NT2/D1 (cell line): Measurements from ENCODE around the gene MYL4.
"Not testable (repeated sequence)": the region's sequence is repeated elsewhere in the genome, so short reads cannot be mapped to it uniquely, and the experiment has no call there.

ENCODE experiments used
- DNase-seq: peaks from one replicate; pipeline ENCODE4 v3.0.0-alpha.2; 2011; ENCODE audit warnings: low read depth, low spot score
- H3K27me3 ChIP-seq: 2 replicates; pipeline ENCODE4 v1.6.0; 2011; ENCODE audit warnings: mild to moderate bottlenecking; ENCODE audit not compliant: insufficient read length, insufficient read depth
- H3K36me3 ChIP-seq: 2 replicates; pipeline ENCODE4 v1.6.1; 2011; ENCODE audit warnings: mild to moderate bottlenecking, low read length, mixed read lengths; ENCODE audit not compliant: insufficient read depth, insufficient read length
- H3K4me1 ChIP-seq: 2 replicates; pipeline ENCODE4 v1.5.1; 2011; ENCODE audit not compliant: insufficient read depth, insufficient read length
- H3K4me3 ChIP-seq: 2 replicates; pipeline ENCODE4 v1.5.1; 2011; ENCODE audit warnings: low read depth; ENCODE audit not compliant: insufficient read length
- H3K9ac ChIP-seq: 2 replicates; pipeline ENCODE4 v1.6.0; 2011; ENCODE audit warnings: low read depth; ENCODE audit not compliant: insufficient read length
- H3K9me3 ChIP-seq: 2 replicates; pipeline ENCODE4 v1.5.1; 2011; ENCODE audit warnings: mild to moderate bottlenecking, low read length; ENCODE audit not compliant: insufficient read depth
- SUZ12 ChIP-seq: IDR thresholded peaks from 2 replicates; pipeline ENCODE4 v1.6.1; 2011; ENCODE audit not compliant: insufficient read length, insufficient read depth; ENCODE audit errors: extremely low read depth
- YY1 ChIP-seq: IDR thresholded peaks from 2 replicates; pipeline ENCODE4 v1.6.1; 2011; ENCODE audit not compliant: insufficient read length, insufficient read depth
- ZNF274 ChIP-seq: IDR thresholded peaks from 2 replicates; pipeline ENCODE4 v1.6.1; 2011; ENCODE audit warnings: mild to moderate bottlenecking, low read depth, low read length

MYL4 gene

GRCh38 chr17:47262586-47262985 lies 53.4 kb downstream of the MYL4 start:
- no peaks in the 10 kb centered on the region for H3K9me3 ChIP-seq
- H3K9ac ChIP-seq = no peak overlapping the region
- DNase-seq = no peak
- TF ChIP-seq YY1 (no peak), SUZ12 (no peak), ZNF274 (no peak)
- H3K27me3 ChIP-seq = no peaks in the 10 kb centered on the region
- no peak overlapping the region for H3K4me3 ChIP-seq
- peaks cover 2% of the 10 kb centered on the region for H3K4me1 ChIP-seq
- H3K36me3 ChIP-seq = no peaks in the 10 kb centered on the region

DNA sequence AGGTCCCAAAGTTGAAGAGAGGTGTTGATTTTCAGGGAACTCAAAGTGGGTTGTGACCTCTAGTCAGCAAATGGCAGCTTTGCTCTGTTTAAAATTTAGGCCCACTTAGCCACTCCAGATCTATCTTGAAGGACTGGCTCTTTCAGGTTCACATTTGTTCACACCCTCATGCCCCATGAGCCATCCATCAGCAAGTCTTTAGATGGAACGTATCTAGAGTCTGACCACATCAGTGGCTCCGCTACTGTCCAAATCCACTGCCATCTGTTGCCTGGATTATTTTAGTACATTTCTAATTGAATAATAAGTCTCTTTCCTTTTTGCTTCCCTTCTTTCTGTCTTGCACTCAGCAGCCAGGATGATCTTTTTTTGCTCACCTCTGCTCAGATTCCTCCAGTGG lies 55.0 kb downstream of the MYL4 start:
- Histone ChIP-seq H3K9ac (no peak overlapping the region), H3K4me1 (no peaks in the 10 kb centered on the region), H3K9me3 (peaks cover 8% of the 10 kb centered on the region; the same call in 1 of the 2 replicates), H3K4me3 (no peak overlapping the region), H3K27me3 (no peaks in the 10 kb centered on the region), H3K36me3 (no peaks in the 10 kb centered on the region)
- DNase-seq = no peak
- TF ChIP-seq YY1 = no peak
- no peak for TF ChIP-seq SUZ12
- TF ChIP-seq ZNF274 = no peak

- Histone ChIP-seq H3K9ac (no peak overlapping the region), H3K36me3 (no peaks in the 10 kb centered on the region), H3K27me3 (no peaks in the 10 kb centered on the region), H3K9me3 (peaks cover 18% of the 10 kb centered on the region; the same call in 1 of the 2 replicates), H3K4me3 (no peak overlapping the region), H3K4me1 (no peaks in the 10 kb centered on the region)
- no peak for DNase-seq
- TF ChIP-seq YY1 = no peak
Observed at GRCh38 chr17:47265983-47266541, 56.9 kb downstream of the MYL4 start.

GRCh38 chr17:47266782-47267181 lies 57.6 kb downstream of the MYL4 start:
- Histone ChIP-seq H3K27me3 (no peaks in the 10 kb centered on the region), H3K9ac (no peak overlapping the region), H3K4me3 (no peak overlapping the region), H3K9me3 (peaks cover 18% of the 10 kb centered on the region; the same call in 1 of the 2 replicates), H3K4me1 (no peaks in the 10 kb centered on the region), H3K36me3 (no peaks in the 10 kb centered on the region)
- no peak for DNase-seq
- TF ChIP-seq SUZ12 (no peak), ZNF274 (no peak)

- H3K4me3 ChIP-seq = no peak overlapping the region
- no peak for TF ChIP-seq SUZ12
- no peak for TF ChIP-seq ZNF274
- no peaks in the 10 kb centered on the region for H3K27me3 ChIP-seq
- H3K4me1 ChIP-seq = no peaks in the 10 kb centered on the region
- no peak overlapping the region for H3K9ac ChIP-seq
- no peaks in the 10 kb centered on the region for H3K36me3 ChIP-seq
- H3K9me3 ChIP-seq = peaks cover 18% of the 10 kb centered on the region; the same call in 1 of the 2 replicates
- no peak for DNase-seq
Observed at GRCh38 chr17:47267354-47267828, 58.2 kb downstream of the MYL4 start.

DNA sequence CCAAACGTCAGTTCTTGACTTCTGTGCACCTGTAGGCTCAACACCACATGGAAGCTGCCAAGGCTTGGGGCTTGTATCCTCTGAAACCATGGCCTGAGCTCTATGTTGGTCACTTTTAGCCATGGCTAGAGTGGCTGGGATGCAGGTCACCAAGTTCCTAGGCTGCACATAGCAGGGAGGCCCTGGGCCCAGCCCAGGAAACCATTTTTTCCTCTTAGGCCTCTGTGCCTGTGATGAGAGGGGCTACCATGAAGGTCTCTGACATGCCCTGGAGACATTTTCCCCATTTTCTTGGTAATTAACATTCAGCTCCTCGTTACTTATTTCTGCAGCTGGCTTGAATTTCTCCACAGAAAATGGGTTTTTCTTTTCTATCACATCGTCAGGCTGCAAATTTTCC lies 59.8 kb downstream of the MYL4 start:
- not testable (repeated sequence) for DNase-seq, H3K27me3 ChIP-seq, H3K9ac ChIP-seq, H3K4me1 ChIP-seq, H3K4me3 ChIP-seq, H3K36me3 ChIP-seq
- H3K9me3 ChIP-seq = peaks cover 18% of the 10 kb centered on the region; the same call in 1 of the 2 replicates

- not testable (repeated sequence) for H3K4me3 ChIP-seq, H3K36me3 ChIP-seq, H3K4me1 ChIP-seq, H3K27me3 ChIP-seq, H3K9ac ChIP-seq, DNase-seq
- peaks cover 18% of the 10 kb centered on the region; the same call in 1 of the 2 replicates for H3K9me3 ChIP-seq
Observed at GRCh38 chr17:47269561-47270280, 60.6 kb downstream of the MYL4 start.
